Ishikawa (cell line): ENCODE results near the gene BABAM2.

Experiments used
- CEBPB ChIP-seq: IDR thresholded peaks from 2 replicates; pipeline ENCODE4 v1.6.1; 2012
- CREB1 ChIP-seq: IDR thresholded peaks from 2 replicates; pipeline ENCODE4 v1.6.1; 2012; ENCODE audit warnings: low read depth
- EGR1 ChIP-seq: IDR thresholded peaks from 2 replicates; pipeline ENCODE4 v1.6.1; 2012
- EP300 ChIP-seq: IDR thresholded peaks from 2 replicates; pipeline ENCODE4 v1.6.1; 2012; ENCODE audit warnings: borderline replicate concordance
- FOXM1 ChIP-seq: IDR thresholded peaks from 2 replicates; pipeline ENCODE4 v1.6.1; 2012; ENCODE audit warnings: low read depth, borderline replicate concordance
- MAX ChIP-seq: IDR thresholded peaks from 2 replicates; pipeline ENCODE4 v1.6.1; 2012
- NFIC ChIP-seq: IDR thresholded peaks from 2 replicates; pipeline ENCODE4 v1.6.1; 2012
- RAD21 ChIP-seq: IDR thresholded peaks from 2 replicates; pipeline ENCODE4 v1.6.1; 2012; ENCODE audit warnings: low read depth
- REST ChIP-seq: IDR thresholded peaks from 2 replicates; pipeline ENCODE4 v1.6.1; 2012; ENCODE audit warnings: low read depth, mild to moderate bottlenecking
- TAF1 ChIP-seq: IDR thresholded peaks from 2 replicates; pipeline ENCODE4 v1.6.1; 2012; ENCODE audit warnings: low read depth, mild to moderate bottlenecking
- TCF12 ChIP-seq: IDR thresholded peaks from 2 replicates; pipeline ENCODE4 v1.6.1; 2012; ENCODE audit warnings: low read depth
- TEAD4 ChIP-seq: IDR thresholded peaks from 2 replicates; pipeline ENCODE4 v1.6.1; 2012
- USF1 ChIP-seq: IDR thresholded peaks from 2 replicates; pipeline ENCODE4 v1.6.1; 2012
- YY1 ChIP-seq: IDR thresholded peaks from 2 replicates; pipeline ENCODE4 v1.6.1; 2012; ENCODE audit warnings: low read depth
- ZBTB7A ChIP-seq: IDR thresholded peaks from 2 replicates; pipeline ENCODE4 v1.6.1; 2012; ENCODE audit warnings: low read depth

BABAM2 gene

GRCh38 chr2:27989149-27989548 is 98.6 kb downstream of the BABAM2 start:
- TF ChIP-seq CEBPB = no peak
- TF ChIP-seq FOXM1 = 0 out of 2 replicates have a peak, but pooled peaks have one; percentile 48
- peak; percentile 80 for TF ChIP-seq EP300
- no peak for TF ChIP-seq MAX
- TF ChIP-seq NFIC = peak; percentile 31; the same call in 1 of the 2 replicates
- peak; percentile 67; the same call in 1 of the 2 replicates for TF ChIP-seq TCF12
- no peak for TF ChIP-seq YY1
- no peak for TF ChIP-seq RAD21
- no peak for TF ChIP-seq REST
- TF ChIP-seq TEAD4 = peak; percentile 74

GRCh38 chr2:27990030-27990590 is 99.6 kb downstream of the BABAM2 start:
- TF ChIP-seq CEBPB (no peak), TEAD4 (0 out of 2 replicates have a peak, but pooled peaks have one; percentile 17), EP300 (peak; percentile 46; the same call in 1 of the 2 replicates), RAD21 (0 out of 2 replicates have a peak, but pooled peaks have one; percentile 0)

GRCh38 chr2:27991146-27991545 is 100.6 kb downstream of the BABAM2 start:
- TF ChIP-seq USF1 (no peak), RAD21 (no peak)

- TF ChIP-seq USF1 (no peak), TEAD4 (peak; percentile 81)
Measured at GRCh38 chr2:27992787-27993401, 102.4 kb downstream of the BABAM2 start.

- TF ChIP-seq YY1 = no peak
- TF ChIP-seq ZBTB7A = no peak
- no peak for TF ChIP-seq FOXM1
- no peak for TF ChIP-seq MAX
- TF ChIP-seq EGR1 = no peak
- TF ChIP-seq RAD21 = no peak
- no peak for TF ChIP-seq REST
- TF ChIP-seq TEAD4 = no peak
- TF ChIP-seq CEBPB = no peak
Measured at GRCh38 chr2:27993402-27993787, 102.9 kb downstream of the BABAM2 start.

- TF ChIP-seq CREB1 (no peak), REST (no peak), USF1 (no peak), RAD21 (no peak), EGR1 (no peak), TCF12 (no peak), TAF1 (no peak), ZBTB7A (no peak), YY1 (no peak), EP300 (no peak), CEBPB (no peak), NFIC (no peak), FOXM1 (no peak), MAX (no peak), TEAD4 (no peak)
Measured at GRCh38 chr2:27993950-27994728, 103.6 kb downstream of the BABAM2 start.
